HG03060 (cell line): ENCODE measurements around the gene CISD1.
"Not testable (repeated sequence)": the region's sequence is repeated elsewhere in the genome, so short reads cannot be mapped to it uniquely, and the experiment has no call there.

Source experiments
- ATAC-seq: cut with Tn5 transposase; IDR thresholded peaks from one replicate; pipeline ENCODE4 v1.9.1; 2021; ENCODE audit warnings: low read depth, moderate number of reproducible peaks; ENCODE audit not compliant: unreplicated experiment

Gene CISD1

DNA sequence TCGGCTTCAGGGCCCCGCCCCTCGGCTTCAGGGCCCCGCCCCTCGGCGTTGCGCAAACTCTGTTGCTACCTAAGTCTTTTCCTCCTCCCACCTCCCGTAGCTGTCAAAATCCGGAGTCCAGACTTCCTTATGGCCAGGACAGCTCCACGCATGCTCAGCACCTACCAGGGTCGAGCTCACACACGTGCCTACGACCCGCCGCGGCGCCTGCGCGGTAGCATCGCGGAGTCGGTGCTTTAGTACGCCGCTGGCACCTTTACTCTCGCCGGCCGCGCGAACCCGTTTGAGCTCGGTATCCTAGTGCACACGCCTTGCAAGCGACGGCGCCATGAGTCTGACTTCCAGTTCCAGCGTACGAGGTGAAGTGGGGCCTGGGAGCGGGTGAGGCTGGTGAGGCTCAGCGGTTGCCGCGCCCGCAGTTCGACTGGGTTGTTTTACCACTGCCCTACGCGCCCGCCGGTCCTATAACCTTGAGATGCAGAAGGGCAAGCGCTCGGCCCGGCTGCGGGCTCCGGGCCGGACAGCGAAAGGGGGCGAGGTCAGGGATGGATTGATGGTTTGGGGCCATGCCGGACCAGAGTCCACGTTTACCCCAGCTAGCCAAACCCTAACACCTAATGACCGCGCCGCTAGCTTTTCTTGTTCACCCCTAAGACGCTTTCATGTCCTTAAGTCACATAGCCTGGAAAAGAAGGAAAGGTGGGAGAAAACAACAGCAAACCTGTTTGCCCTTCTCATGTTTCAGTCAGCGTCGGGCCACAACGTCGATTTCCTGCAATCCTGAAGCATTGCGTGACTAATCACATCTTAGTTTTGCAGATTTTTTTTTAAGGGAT, at the start of gene CISD1:
TSS of gene CISD1 (plus strand) at position 217 of the 836 bp plus-strand sequence. CDS start at position 329, 112 bp downstream.
- ATAC-seq, result peak; percentile 56

DNA sequence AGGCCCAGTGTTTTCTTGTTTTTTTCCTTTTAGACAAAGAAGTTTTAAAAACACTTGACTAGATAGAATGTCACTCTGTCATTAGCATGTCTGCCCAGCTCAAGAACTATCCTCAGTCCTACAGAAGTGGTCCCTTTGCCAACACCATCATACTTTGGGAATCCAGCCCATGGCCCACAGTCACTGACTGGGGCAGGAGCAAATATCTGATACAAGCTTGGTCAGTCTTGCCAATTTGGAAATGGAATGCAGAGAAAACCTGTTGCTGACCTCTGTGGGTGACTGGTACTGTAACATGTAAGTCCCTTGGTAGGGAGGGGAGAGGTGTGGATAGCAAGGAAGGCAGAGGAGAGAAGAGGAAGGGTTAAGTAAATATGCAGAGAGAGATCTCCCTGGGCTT, 49.1 kb upstream of the CISD1 start:
- ATAC-seq, result no peak

DNA sequence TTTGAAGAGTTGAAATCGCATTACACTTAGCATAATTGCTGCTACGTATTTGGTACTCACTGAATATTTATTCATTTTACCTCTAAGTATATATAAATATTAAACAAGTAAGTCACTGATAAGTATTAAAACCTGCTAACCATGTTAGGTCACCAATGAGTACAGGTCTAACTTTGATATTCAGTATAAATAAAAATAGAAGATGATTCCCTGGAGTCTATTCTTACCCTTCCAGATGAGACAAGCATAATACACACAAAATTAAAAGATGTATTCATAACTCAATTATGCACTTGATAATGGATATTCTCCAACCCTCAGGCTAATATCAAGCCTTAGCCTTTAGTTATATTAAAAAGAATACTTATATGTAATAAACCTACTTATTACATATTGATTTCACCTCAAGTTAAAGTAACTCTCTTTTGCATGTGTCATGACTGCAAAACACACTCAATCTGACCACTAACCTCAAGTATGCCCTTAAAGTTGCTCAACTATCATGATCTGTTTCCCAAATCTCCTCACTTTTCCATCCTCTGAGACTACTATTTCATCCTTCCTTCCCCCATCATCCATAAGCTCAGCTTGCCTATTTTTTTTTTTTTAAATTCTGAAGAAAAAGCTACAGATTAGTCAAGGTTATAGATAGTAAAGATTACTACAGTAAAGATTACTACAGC, 48.1 kb upstream of the CISD1 start:
- no peak for ATAC-seq

DNA sequence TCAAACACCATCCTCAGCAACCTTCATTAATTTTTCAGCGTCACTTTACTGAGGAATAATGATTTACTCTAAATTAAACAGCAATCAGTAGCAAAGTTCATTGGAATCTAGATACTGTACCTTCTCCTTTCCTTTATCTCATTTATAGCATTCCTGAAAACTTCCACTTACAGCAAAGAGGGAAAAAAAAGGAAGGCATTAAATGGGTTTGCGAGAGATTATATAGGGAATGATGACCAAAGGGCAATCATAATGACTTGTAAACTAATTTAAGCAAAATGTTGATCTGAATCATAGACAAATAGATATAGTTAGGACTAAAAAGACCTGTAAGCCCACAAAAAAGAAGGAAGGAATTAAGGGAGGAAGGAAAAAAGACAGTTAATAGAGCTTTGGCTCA, 43.3 kb upstream of the CISD1 start:
- no peak for ATAC-seq

DNA sequence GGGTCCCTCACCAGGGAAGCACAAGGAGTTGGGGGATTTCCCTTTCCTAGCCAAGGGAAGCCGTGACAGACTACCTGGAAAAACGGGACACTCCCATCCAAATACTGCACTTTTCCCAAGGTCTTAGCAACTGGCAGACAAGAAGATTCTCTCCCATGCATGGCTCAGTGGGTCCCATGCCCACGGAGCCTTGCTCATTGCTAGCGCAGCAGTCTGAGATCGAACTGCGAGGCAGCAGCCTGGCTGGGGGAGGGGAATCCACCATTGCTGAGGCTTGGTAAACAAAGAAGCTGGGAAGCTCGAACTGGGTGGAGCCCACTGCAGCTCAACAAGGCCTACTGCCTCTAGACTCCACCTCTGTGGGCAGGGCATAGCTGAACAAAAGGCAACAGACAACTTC, 39.1 kb upstream of the CISD1 start:
- ATAC-seq, result not testable (repeated sequence)

DNA sequence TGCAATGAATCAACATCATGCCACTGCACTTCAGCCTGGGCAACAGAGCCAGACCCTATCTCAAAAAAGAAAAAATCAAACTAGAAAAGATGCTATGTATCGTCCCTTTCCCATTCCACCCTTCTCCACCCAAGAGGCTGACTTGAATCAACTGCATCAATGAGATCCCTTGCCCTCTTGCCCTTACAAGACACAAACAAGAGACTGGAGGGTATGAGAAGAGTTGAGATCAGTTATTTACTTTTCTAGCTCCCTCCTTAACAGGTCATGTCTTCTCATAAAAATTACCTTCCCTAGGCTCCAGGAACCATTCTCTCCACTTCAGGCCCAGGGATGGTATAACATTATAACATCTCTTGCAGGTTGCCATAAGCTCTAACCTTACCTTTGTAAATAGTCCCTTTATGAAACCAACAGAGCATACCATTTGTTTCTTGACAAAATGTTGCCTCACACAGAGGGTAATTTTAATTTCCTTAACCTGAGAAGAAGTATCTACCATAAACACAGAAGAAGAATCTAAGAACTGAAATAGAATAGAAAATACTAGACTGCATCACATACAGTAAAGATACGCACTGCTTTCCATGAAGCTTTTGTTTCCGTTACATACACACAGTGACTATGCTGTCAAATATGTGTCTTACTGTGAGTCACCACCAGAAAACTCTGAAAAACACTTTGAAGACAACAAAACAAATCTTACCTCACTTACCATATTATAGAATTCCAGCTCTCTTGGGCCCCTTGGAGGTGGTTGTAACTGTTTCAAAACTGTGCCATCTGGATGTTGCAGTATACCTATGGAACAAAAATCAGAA, 31.7 kb upstream of the CISD1 start:
- ATAC-seq, result no peak

DNA sequence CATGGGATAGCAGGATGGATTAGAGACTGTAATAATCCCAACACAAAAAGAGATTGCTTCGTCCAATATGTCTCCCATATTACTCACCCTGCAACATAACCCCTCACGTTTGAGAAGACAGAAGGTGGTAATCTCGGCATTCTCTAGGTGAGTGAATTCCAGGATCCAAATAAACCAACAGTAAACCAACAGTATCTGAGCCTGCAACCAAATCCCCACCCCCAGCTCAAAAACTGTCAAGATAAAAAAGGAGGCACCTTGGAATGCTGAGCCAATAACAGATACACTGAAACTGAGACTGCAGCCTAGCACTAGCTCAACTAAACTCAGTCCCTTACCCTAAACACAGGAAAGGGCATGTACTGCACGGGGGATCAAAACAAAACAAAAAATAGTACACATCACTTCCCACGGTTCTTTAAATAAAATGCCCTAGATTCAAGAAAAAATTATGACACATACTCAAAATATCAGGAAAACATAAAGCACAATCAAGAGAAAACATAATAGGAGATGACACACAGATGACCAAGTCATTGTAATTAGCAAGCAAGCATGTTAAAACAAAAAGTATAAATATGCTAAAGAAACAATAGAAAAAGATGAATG, 29.3 kb upstream of the CISD1 start:
- no peak for ATAC-seq

DNA sequence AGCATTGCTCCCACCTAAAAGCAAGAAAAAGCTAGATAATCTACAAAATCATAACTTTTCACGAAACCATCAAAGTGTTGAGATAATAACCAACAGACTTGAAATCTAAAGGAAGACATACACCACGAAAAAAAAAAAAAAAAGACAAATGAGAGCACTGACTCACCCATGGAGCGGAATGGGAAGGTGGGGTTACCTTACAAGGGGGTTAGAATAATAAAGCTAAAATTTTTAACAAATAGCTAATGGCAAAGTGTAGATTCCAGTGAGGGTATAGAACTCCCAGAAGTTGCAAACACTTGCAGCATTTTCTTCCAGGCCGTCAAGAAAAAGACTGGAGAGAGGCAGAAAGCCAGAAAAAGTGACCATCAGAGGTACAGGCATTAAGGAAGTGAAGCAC, 28.4 kb upstream of the CISD1 start:
- ATAC-seq, result no peak

DNA sequence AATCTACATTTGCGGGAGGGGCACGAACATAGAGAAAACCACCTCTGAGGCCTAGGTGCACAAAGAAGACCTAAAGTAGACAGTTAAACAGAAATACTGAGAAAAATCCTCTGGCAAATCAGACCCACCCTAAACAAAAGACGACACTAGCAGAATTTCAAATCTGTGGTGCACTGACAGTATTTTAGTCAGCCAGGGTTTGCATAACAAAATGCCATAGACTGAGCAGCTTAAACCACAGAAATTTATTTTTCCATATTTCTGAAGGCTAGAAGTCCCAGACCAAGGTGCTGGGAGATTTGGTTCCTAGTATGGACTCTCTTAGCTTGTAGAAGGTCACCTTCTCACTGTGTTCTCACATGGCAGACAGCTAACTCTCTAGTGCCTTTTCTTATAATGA, 27.6 kb upstream of the CISD1 start:
- ATAC-seq, result no peak

DNA sequence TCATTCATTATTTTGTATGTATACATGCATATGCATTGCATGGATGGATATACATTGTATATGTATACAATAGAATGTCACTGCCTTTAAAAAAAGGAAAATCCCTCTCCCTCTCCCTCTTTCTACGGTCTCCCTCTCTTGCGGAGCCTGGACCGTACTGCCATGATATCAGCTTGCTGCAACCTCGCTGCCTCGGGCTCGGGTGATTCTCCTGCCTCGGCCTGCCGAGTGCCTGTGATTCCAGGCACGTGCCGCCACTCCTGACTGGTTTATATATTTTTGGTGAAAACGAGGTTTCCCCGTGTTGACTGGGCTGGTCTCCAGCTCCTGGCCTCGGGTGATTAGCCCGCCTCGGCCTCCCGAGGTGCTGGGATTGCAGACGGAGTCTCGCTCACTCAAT, 25.7 kb upstream of the CISD1 start:
- ATAC-seq, result no peak

DNA sequence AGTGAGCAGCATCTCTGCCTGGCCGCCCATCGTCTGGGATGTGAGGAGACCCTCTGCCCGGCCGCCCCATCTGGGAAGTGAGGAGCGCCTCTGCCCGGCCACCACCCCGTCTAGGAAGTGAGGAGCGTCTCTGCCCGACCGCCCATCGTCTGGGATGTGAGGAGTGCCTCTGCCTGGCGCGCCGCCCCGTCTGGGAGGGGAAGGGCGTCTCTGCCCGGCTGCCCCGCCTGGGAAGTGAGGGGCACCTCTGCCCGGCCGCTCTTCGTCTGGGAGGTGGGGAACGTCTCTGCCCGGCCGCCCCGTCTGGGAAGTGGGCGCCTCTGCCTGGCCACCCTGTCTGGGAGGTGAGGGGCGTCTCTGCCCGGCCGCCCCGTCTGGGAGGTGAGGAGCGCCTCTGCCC, 25.2 kb upstream of the CISD1 start:
- not testable (repeated sequence) for ATAC-seq

DNA sequence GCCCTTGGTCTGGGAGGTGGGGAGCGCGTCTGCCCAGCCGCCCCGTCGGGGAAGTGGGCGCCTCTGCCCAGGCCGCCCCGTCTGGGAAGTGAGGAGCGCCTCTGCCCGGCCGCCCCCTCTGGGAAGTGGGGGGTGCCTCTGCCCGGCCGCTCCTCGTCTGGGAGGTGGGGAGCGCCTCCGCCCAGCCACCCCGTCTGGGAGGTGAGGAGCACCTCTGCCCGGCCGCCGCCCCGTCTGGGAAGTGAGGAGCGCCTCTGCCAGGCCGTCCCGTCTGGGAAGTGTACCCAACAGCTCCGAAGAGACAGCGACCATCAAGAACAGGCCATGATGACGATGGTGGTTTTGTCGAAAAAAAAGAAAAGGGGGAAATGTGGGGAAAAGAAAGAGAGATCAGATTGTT, 24.7 kb upstream of the CISD1 start:
- ATAC-seq, result not testable (repeated sequence)

DNA sequence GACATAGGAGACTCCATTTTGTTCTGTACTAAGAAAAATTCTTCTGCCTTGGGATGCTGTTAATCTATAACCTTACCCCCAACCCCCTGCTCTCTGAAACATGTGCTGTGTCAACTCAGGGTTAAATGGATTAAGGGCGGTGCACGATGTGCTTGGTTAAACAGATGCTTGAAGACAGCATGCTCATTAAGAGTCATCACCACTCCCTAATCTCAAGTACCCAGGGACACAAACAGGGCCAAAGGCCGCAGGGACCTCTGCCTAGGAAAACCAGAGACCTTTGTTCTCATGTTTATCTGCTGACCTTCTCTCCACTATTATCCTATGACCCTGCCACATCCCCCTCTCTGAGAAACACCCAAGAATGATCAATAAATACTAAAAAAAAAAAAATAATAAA, 24.3 kb upstream of the CISD1 start:
- not testable (repeated sequence) for ATAC-seq

DNA sequence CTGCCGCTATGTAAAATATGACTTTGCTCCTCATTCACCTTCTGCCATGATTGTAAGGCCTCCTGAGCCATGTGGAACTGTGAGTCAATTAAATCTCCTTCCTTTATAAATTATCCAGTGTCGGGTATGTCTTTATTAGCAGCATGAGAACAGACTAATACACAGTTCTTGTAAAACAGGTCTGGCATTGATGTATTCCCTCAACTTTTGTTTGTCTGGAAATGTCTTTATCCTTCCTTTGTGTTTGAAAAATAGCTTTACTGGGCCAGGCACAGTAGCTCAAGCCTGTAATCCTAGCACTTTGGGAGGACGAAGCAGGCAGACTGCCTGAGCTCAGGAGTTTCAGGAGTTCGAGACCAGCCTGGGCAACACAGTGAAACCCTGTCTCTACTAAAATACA, 15.8 kb upstream of the CISD1 start:
- ATAC-seq, result no peak

DNA sequence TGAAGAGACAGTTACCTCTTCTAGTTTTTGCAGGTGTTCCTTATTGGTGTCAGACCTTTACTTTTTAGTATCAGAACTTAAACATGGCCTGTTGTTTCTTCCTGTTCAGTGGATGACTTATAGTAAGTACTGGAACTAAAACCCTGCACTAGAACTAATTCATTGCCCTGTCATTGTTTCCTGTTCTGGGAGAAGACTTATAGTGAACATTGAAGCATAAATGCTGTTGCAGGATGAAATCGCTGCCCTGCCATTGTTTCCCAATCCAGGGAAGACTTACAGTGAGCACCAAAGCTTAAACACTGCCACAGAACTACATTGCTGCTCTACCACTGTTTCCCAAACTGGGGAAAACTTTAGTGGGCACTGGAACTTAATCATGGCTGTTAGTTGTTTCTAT, 14.3 kb upstream of the CISD1 start:
- ATAC-seq, result no peak

DNA sequence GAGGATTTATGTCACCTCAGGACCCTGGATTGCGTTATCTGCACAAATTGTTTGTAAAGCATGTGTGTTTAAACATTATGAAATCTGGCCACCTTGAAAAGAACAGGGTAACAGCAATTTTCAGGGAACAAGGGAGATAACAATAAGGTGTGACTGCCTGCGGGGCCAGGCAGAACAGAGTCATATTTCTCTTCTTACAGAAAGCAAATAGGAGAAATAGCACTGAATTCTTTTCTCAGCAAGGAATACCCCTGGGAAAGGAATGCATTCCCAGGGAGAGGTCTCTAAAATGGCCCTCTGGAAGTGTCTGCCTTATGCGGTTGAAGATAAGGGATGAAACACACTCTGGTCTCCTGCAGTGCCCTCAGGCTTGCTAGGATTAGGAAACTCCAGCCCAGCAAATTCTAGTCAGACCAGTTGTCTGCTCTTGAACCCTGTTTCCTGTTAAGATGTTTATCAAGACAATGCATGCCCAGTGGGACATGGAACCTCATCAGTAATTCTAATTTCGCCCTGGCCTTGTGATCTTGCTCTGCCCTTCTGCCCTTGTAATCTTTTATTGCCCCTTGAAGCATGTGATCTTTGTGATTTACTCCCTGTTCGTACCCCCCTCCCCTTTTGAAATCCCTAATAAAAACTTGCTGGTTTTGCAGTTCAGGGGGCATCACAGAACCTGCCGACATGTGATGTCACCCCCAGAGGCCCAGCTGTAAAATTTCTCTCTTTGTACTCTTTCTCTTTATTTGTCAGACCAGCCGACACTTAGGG, 12.8 kb upstream of the CISD1 start:
- ATAC-seq, result not testable (repeated sequence)

DNA sequence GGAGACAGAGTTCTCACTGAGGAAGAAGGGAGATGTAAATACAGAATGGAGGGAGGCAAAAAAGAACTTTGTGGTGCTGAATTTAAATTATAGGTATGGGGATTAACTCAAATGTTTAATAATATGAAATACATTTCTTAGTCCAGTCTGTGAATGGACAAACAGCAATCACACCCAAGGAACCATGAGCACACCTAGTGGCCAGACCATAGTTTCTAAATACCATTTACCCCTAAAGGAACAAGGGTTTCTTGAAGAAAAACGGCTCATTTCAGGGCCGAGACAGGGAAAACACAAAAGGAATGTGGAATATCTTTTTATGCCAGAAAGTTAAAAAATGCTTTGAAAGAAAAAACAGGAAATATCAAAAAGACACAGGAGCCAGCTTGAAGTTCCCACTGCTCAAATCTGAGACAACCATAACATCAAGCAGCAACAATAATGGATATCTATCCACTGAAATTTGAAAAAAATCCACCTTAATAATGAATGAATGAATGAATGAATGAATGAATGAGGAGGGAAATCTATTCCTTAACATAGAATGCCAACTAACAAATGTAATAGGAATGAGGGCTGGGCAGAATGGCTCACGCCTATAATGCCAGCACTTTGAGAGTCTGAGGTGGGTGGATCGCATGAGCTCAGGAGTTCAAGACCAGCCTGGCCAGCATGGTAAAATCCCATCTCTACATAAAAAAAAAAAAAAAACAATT, 9.8 kb upstream of the CISD1 start:
- no peak for ATAC-seq

DNA sequence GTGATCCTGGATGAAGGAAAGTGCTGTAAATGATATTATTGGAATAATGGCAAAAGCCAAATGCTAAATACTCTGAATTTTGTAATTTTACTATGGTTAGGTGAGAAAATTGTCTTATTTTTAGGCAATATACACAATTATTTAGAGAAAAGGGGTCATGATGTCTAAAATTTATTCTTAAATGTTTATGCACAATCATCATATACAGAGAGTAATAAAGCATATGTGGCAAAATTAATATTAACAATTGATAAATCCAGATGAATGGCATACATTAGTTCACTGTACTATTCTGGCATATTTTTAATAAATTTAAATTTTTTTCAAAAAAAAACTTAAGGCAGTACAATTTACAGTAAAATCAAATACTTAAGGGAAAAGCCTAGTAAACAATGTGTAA, 8.6 kb upstream of the CISD1 start:
- no peak for ATAC-seq

DNA sequence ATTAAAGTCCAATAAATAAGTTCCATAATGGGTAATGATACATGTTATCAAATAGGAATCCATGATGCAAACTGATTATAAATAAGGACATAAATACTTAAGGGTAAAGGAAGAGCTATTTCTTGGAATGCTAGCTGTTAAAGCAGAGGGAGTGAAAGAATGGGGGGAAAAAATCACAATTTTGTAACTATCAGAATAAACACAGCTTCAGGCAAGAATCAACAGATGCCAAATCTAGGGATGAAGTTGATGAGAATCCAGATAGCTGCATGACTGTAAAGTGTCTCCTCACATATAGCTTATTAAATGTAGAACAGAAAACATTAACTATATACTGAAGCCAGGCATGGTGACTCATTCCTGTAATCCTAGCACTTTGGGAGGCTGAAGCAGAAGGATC, 6.2 kb upstream of the CISD1 start:
- no peak for ATAC-seq
